Left ventricle myocardium inferior (tissue), 1 donor: ENCODE measurements around the gene ZNF181. TPM values are rescaled to one million over a fixed set of nuclear protein-coding genes. Genes with fewer than 3 reads are reported as not detected.

Experiments
- DNase-seq: peaks from one replicate; pipeline ENCODE4 v3.0.0-alpha.2; 2020
- H3K27ac ChIP-seq: fragments of 200-600 bp; replicated peaks from 2 replicates; pipeline ENCODE4 v1.8.0; 2021
- H3K27me3 ChIP-seq: fragments of 200-600 bp; 2 replicates; pipeline ENCODE4 v1.8.0; 2021; ENCODE audit warnings: low read depth
- H3K36me3 ChIP-seq: fragments of 200-600 bp; 2 replicates; pipeline ENCODE4 v1.8.0; 2021
- H3K4me1 ChIP-seq: fragments of 200-600 bp; 2 replicates; pipeline ENCODE4 v1.8.0; 2021
- H3K4me3 ChIP-seq: fragments of 200-600 bp; 2 replicates; pipeline ENCODE4 v1.8.0; 2021; ENCODE audit warnings: mild to moderate bottlenecking, moderate library complexity
- H3K9me3 ChIP-seq: fragments of 200-600 bp; replicated peaks from 2 replicates; pipeline ENCODE4 v1.8.0; 2021
- CTCF ChIP-seq: fragments of 200-600 bp; IDR thresholded peaks from 2 replicates; pipeline ENCODE4 v1.8.0; 2021; ENCODE audit warnings: antibody characterized with exemption, mild to moderate bottlenecking, borderline replicate concordance
- intact Hi-C: fragments of 100-400 bp; cut with micrococcal nuclease; formaldehyde crosslinking; loops from one replicate; pipeline ENCODE4 v1.11.0; 2022
- total RNA-seq: library from RNA; stranded (reverse); fragmentation: NEBNext Ultra II Directional; extraction: Animal tissue kit (Norgen Biotek cat#: 25700); gene quantifications from one replicate; pipeline ENCODE4 v1.2.1, GENCODE V29; 2021
- donor health status: DM: no; HTN: yes; CAD: no; lungs with severe emphysema.

Gene ZNF181
- total RNA-seq, 1 donor from 2014 or later, result 23.3 TPM

GRCh38 chr19:34715357-34715756, 18.7 kb upstream of the ZNF181 start:
- H3K27ac ChIP-seq, result no peak overlapping the region

GRCh38 chr19:34722353-34722752, 11.7 kb upstream of the ZNF181 start:
- H3K36me3 ChIP-seq, result no peaks in the 10 kb centered on the region
- intact Hi-C loops, result no loop called here
- no peaks in the 10 kb centered on the region for H3K4me1 ChIP-seq
- no peak overlapping the region for H3K27ac ChIP-seq
- DNase-seq, result no peak
- H3K4me3 ChIP-seq, result no peak overlapping the region
- peaks cover 5% of the 10 kb centered on the region for H3K27me3 ChIP-seq
- no peak for TF ChIP-seq CTCF
- H3K9me3 ChIP-seq, result no peaks in the 10 kb centered on the region

More at GRCh38 chr19:34715357-34715756, 18.7 kb upstream of the ZNF181 start:
- intact Hi-C loops, result no loop called here
- TF ChIP-seq CTCF, result no peak
- Histone ChIP-seq H3K36me3 (no peaks in the 10 kb centered on the region), H3K4me3 (no peak overlapping the region), H3K4me1 (no peaks in the 10 kb centered on the region), H3K27me3 (no peaks in the 10 kb centered on the region), H3K9me3 (peaks cover 6% of the 10 kb centered on the region)
- DNase-seq, result no peak

- H3K4me3 ChIP-seq, result no peak overlapping the region
- H3K4me1 ChIP-seq, result no peaks in the 10 kb centered on the region
- peaks cover 5% of the 10 kb centered on the region for H3K27me3 ChIP-seq
- DNase-seq, result no peak
- H3K27ac ChIP-seq, result no peak overlapping the region
- H3K9me3 ChIP-seq, result no peaks in the 10 kb centered on the region
- intact Hi-C loops, result no loop called here
- no peaks in the 10 kb centered on the region for H3K36me3 ChIP-seq
- no peak for TF ChIP-seq CTCF
Measured at GRCh38 chr19:34725400-34725799, 8.6 kb upstream of the ZNF181 start.

GRCh38 chr19:34731019-34731829, 2.8 kb upstream of the ZNF181 start:
- Histone ChIP-seq H3K36me3 (peaks cover 11% of the 10 kb centered on the region), H3K27ac (peak overlapping the region; percentile 19), H3K27me3 (peaks cover 1% of the 10 kb centered on the region), H3K4me3 (no peak overlapping the region), H3K4me1 (peaks cover 48% of the 10 kb centered on the region), H3K9me3 (no peaks in the 10 kb centered on the region)
- DNase-seq, result peak; percentile 22
- no peak for TF ChIP-seq CTCF
- intact Hi-C loops, result no loop called here

- no peak for TF ChIP-seq CTCF
- intact Hi-C loops, result no loop called here
- DNase-seq, result no peak
Measured at GRCh38 chr19:34731964-34732363, 2.1 kb upstream of the ZNF181 start.

More at GRCh38 chr19:34731964-34732363, 2.1 kb upstream of the ZNF181 start:
- Histone ChIP-seq H3K27me3 (no peaks in the 10 kb centered on the region), H3K4me1 (peaks cover 55% of the 10 kb centered on the region), H3K4me3 (no peak overlapping the region), H3K9me3 (peaks cover 3% of the 10 kb centered on the region), H3K36me3 (peaks cover 19% of the 10 kb centered on the region), H3K27ac (no peak overlapping the region)
